HG03432 (cell line): Measurements from ENCODE around the gene APMAP.

Source experiments
- ATAC-seq: cut with Tn5 transposase; IDR thresholded peaks from one replicate; pipeline ENCODE4 v1.9.1; 2021; ENCODE audit warnings: mild to moderate bottlenecking, moderate library complexity; ENCODE audit not compliant: unreplicated experiment

APMAP gene

GRCh38 chr20:24914388-24915241 is 77.9 kb downstream of the APMAP start:
- no peak for ATAC-seq

GRCh38 chr20:24913076-24913628 is 79.4 kb downstream of the APMAP start:
- no peak for ATAC-seq
